Gastroesophageal sphincter (tissue), 4 donors: ENCODE results near the gene ASPM. TPM values are rescaled to one million over a fixed set of nuclear protein-coding genes. Genes with fewer than 3 reads are reported as not detected.
"Not testable (repeated sequence)": the region's sequence is repeated elsewhere in the genome, so short reads cannot be mapped to it uniquely, and the experiment has no call there.

Experiments
- ATAC-seq: fragments of 150-250 bp; one replicate; pipeline ENCODE4 v1.9.1; 2016; ENCODE audit warnings: mild to moderate bottlenecking, moderate library complexity
- H3K27ac ChIP-seq, 4 donors: fragments of 200-600 bp; sonication (generic) in 3 of 4; 1 replicate in 3 of 4; 2 replicates in 1 of 4; pipeline ENCODE4 v1.5.1; 2016 to 2019
- H3K27me3 ChIP-seq: fragments of 200-600 bp; sonication (generic); one replicate; pipeline ENCODE4 v1.5.1; 2019
- H3K36me3 ChIP-seq, 2 donors: fragments of 200-600 bp; sonication (generic); one replicate each; pipeline ENCODE4 v1.5.1; 2019; ENCODE audit warnings: control low read depth in 1 of 2
- H3K4me1 ChIP-seq, 3 donors: fragments of 200-600 bp; sonication (generic); 1 replicate in 2 of 3; 2 replicates in 1 of 3; pipeline ENCODE4 v1.5.1; 2016 to 2019; ENCODE audit warnings: control low read depth in 2 of 3
- H3K4me3 ChIP-seq, 2 donors: fragments of 200-600 bp; sonication (generic); one replicate each; pipeline ENCODE4 v1.5.1; 2019; ENCODE audit warnings: mild to moderate bottlenecking in 1 of 2, moderate library complexity in 1 of 2
- H3K9me3 ChIP-seq, 3 donors: fragments of 200-600 bp; sonication (generic); one replicate each; pipeline ENCODE4 v1.5.1; 2017 to 2019; ENCODE audit warnings: control low read depth in 2 of 3
- CTCF ChIP-seq, 4 experiments: fragments of 200-600 bp in 2 of 4; fragments of 450-650 bp in 2 of 4; sonication (generic) in 1 of 4; IDR thresholded peaks; one replicate each; pipeline ENCODE4 v1.5.1; 2017 to 2019; ENCODE audit warnings: antibody characterized with exemption in 4 of 4, mild to moderate bottlenecking in 2 of 4, moderate library complexity in 2 of 4
- EP300 ChIP-seq: sonication (generic); formaldehyde crosslinking; IDR thresholded peaks from one replicate; pipeline ENCODE4 v1.6.1; 2017; ENCODE audit warnings: antibody characterized with exemption, mild to moderate bottlenecking
- POLR2A ChIP-seq, 2 donors: fragments of 450-650 bp; IDR thresholded peaks; one replicate each; pipeline ENCODE4 v1.6.1; 2017; ENCODE audit warnings: antibody characterized with exemption in 2 of 2, mild to moderate bottlenecking in 2 of 2, moderate library complexity in 1 of 2
- POLR2AphosphoS5 ChIP-seq: sonication (generic); formaldehyde crosslinking; IDR thresholded peaks from one replicate; pipeline ENCODE4 v1.6.1; 2017; ENCODE audit warnings: antibody characterized with exemption
- WGBS, 2 donors: methylation state at CpG; one replicate each; pipeline ENCODE4 v1.1.5; 2018; ENCODE audit warnings: low coverage in 1 of 2; 5-methylcytosine and 5-hydroxymethylcytosine counted together
- total RNA-seq, 4 donors: library from RNA; depleted of rRNA; stranded (reverse); fragments of >200 nt; gene quantifications; one replicate each; pipeline ENCODE4 v1.1.0, GENCODE V29; 2016

Gene ASPM
- total RNA-seq, 4 donors from 2014 or later, result 0.27 to 0.96 (median 0.29) TPM

DNA sequence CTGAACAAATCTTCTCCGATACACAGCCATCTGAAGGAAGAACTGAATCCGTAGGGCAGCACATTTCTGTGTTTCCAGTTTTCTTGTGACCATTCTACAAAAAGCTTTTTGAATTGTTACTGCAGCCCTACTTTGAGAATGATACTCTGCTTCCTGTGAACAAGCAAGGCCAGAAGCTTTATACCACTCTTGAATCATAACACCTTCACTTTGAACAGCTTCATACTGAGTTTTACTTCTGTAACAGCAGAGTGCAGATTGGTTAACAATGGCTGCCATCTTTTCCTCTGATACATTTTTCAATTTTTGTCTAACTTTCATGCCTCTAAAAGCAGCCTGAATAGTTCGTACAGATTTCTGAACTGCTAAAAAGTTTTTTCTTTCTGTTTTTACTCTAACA lies 45.8 kb downstream of the ASPM start:
- TF ChIP-seq POLR2AphosphoS5 (no peak), EP300 (no peak), CTCF (IDR thresholded peaks at IDR 0.05) (no peak), POLR2A (IDR thresholded peaks at IDR 0.05) (no peak)
- H3K4me3 ChIP-seq, result no peak overlapping the region
- ATAC-seq, result no peak
- no peak overlapping the region for H3K27ac ChIP-seq
- no peaks in the 10 kb centered on the region for H3K9me3 ChIP-seq
- 58 to 80% methylated on average over 3 of the region's 3 CpGs for WGBS, 2 donors
- H3K27me3 ChIP-seq, result no peaks in the 10 kb centered on the region
- H3K4me1 ChIP-seq, result no peaks in the 10 kb centered on the region
- no peaks in the 10 kb centered on the region for H3K36me3 ChIP-seq

DNA sequence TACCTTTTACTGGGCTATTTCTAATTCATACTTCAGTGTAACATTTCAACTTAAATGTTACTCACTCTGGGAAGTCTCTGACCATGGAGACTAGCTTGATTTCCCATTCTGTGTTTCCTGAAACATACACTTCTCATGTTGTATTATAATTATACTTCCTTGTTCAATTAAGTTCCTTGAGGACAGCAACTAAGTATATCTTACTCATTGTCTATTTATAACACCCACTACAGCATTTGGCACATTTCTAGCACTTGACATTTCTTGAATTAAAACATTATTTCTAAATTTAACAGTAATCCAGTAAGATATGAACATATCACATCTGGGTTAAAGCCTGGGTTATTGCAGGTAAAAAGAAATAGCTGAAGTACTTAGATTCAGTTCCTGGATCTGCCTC lies 47.0 kb downstream of the ASPM start:
- Histone ChIP-seq H3K4me1 (no peaks in the 10 kb centered on the region), H3K27me3 (no peaks in the 10 kb centered on the region), H3K27ac (no peak overlapping the region), H3K9me3 (no peaks in the 10 kb centered on the region), H3K36me3 (no peaks in the 10 kb centered on the region), H3K4me3 (no peak overlapping the region)
- TF ChIP-seq EP300 (no peak), POLR2AphosphoS5 (no peak), POLR2A (IDR thresholded peaks at IDR 0.05) (no peak), CTCF (IDR thresholded peaks at IDR 0.05) (no peak)
- ATAC-seq, result no peak

DNA sequence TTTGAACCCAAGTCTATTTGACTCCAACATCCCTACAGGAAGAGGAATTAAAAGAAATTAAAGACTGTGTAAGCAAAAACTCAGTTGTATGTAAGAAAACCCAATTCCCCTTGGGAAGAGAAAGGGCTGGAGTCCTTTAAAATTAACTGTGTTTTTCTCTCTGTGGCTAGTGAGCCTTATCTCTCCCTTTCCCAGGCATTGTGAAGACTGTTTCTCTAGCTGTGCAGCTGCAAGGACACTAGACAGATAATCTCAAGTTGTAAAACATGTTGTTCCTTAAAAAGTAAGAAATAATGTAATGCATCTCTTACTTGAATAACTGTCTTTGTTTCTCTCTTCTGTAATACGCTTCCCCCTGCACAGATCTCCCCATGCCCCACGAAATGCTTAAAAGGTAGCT lies 49.5 kb downstream of the ASPM start:
- 93 to 100% methylated on average over 2 of the region's 2 CpGs for WGBS, 2 donors

GRCh38 chr1:197096137-197096536 lies 50.3 kb downstream of the ASPM start:
- Histone ChIP-seq H3K27me3 (no peaks in the 10 kb centered on the region), H3K9me3 (no peaks in the 10 kb centered on the region), H3K27ac (no peak overlapping the region), H3K36me3 (no peaks in the 10 kb centered on the region), H3K4me3 (no peak overlapping the region), H3K4me1 (no peaks in the 10 kb centered on the region)
- ATAC-seq, result no peak
- TF ChIP-seq POLR2A (IDR thresholded peaks at IDR 0.05) (no peak), CTCF (IDR thresholded peaks at IDR 0.05) (no peak), EP300 (no peak), POLR2AphosphoS5 (no peak)
- WGBS, 2 donors, result 75 to 100% methylated on average over 1 of the region's 1 CpG

More for the DNA sequence above, 49.5 kb downstream of the ASPM start:
- not testable (repeated sequence) for H3K27me3 ChIP-seq, H3K36me3 ChIP-seq, H3K9me3 ChIP-seq, H3K4me1 ChIP-seq, H3K27ac ChIP-seq, H3K4me3 ChIP-seq, ATAC-seq

- H3K4me1 ChIP-seq, result no peaks in the 10 kb centered on the region
- WGBS, 2 donors, result 91 to 96% methylated on average over 4 of the region's 4 CpGs
These were observed 53.1 kb downstream of the ASPM start for GRCh38 chr1:197093226-197093885.

More at GRCh38 chr1:197093226-197093885, 53.1 kb downstream of the ASPM start:
- Histone ChIP-seq H3K9me3 (no peaks in the 10 kb centered on the region), H3K27ac (no peak overlapping the region), H3K27me3 (no peaks in the 10 kb centered on the region), H3K36me3 (no peaks in the 10 kb centered on the region), H3K4me3 (no peak overlapping the region)
- no peak for TF ChIP-seq EP300
- no peak for TF ChIP-seq CTCF (IDR thresholded peaks at IDR 0.05)
- TF ChIP-seq POLR2A (IDR thresholded peaks at IDR 0.05), result no peak
- no peak for ATAC-seq
